H1 (cell line): ENCODE measurements around the gene LRRC19. TPM values are rescaled to one million over a fixed set of nuclear protein-coding genes. Genes with fewer than 3 reads are reported as not detected.

Experiments
- CTCF ChIA-PET: fragments of 300-600 bp; sonication (Branson Sonifier 250); formaldehyde crosslinking; loops from one replicate; lab custom pipeline; 2021; ENCODE audit not compliant: partially characterized antibody; lab: Charles Lee
- POLR2A ChIA-PET: fragments of 300-600 bp; sonication (Branson Sonifier 250); formaldehyde crosslinking; loops from one replicate; lab custom pipeline; 2021; ENCODE audit warnings: inconsistent platforms; ENCODE audit not compliant: partially characterized antibody; lab: Charles Lee
- DNase-seq, 2 experiments: peaks; one replicate each; pipeline versions ENCODE4 v3.0.0 to v3.0.0-alpha.2; 2010 to 2022; ENCODE audit warnings: low spot score in 2 of 2, low read depth in 1 of 2, mixed read lengths in 1 of 2
- FAIRE-seq: peaks from 2 replicates; lab custom pipeline; 2011; peaks lifted over from hg19 to GRCh38; lab: Jason Lieb, UNC
- H2AFZ ChIP-seq: 2 replicates; pipeline ENCODE4 v1.8.1; 2012; ENCODE audit warnings: low read length, inconsistent platforms
- H2AK5ac ChIP-seq: 2 replicates; pipeline ENCODE4 v1.6.1; 2013; ENCODE audit warnings: low read depth, low read length
- H2BK120ac ChIP-seq: replicated peaks from 2 replicates; pipeline ENCODE3; 2013; ENCODE audit warnings: low read depth, low read length, inconsistent platforms
- H2BK12ac ChIP-seq: 2 replicates; pipeline ENCODE4 v1.6.1; 2013; ENCODE audit warnings: low read depth, low read length
- H2BK15ac ChIP-seq: 2 replicates; pipeline ENCODE4 v1.6.1; 2013; ENCODE audit warnings: low read length
- H2BK20ac ChIP-seq: 2 replicates; pipeline ENCODE4 v1.6.1; 2013; ENCODE audit warnings: low read length
- H2BK5ac ChIP-seq: 2 replicates; pipeline ENCODE4 v1.6.1; 2013; ENCODE audit warnings: low read depth, low read length
- H3K14ac ChIP-seq: 2 replicates; pipeline ENCODE4 v1.6.1; 2013; ENCODE audit warnings: inconsistent platforms; ENCODE audit not compliant: insufficient read length
- H3K18ac ChIP-seq: 2 replicates; pipeline ENCODE4 v1.6.1; 2013; ENCODE audit warnings: low read length; ENCODE audit errors: extremely low read depth
- H3K23ac ChIP-seq: 2 replicates; pipeline ENCODE4 v1.6.1; 2013; ENCODE audit warnings: inconsistent platforms; ENCODE audit not compliant: insufficient read length
- H3K23me2 ChIP-seq: 2 replicates; pipeline ENCODE4 v1.6.1; 2013; ENCODE audit warnings: low read depth, low read length
- H3K27ac ChIP-seq: 2 replicates; pipeline ENCODE4 v1.6.1; 2011; ENCODE audit warnings: low read depth, low read length, inconsistent platforms
- H3K27me3 ChIP-seq, 4 experiments: replicated peaks in 1 of 4; 1 replicate in 1 of 4; 2 replicates in 3 of 4; pipeline versions ENCODE4 v1.6.1 to v1.8.1; 2011 to 2013; ENCODE audit warnings: low read length in 3 of 4, mild to moderate bottlenecking in 3 of 4, inconsistent platforms in 2 of 4, mixed read lengths in 2 of 4, moderate library complexity in 1 of 4; ENCODE audit not compliant: control insufficient read depth in 3 of 4, insufficient read depth in 3 of 4; ENCODE audit errors: extremely low read depth in 1 of 4
- H3K36me3 ChIP-seq, 4 experiments: 2 replicates each; pipeline versions ENCODE4 v1.6.1 to v1.8.1; 2011 to 2013; ENCODE audit warnings: mild to moderate bottlenecking in 4 of 4, low read length in 3 of 4, moderate library complexity in 2 of 4, control low read depth in 1 of 4, inconsistent platforms in 1 of 4; ENCODE audit not compliant: insufficient read depth in 4 of 4, control insufficient read depth in 2 of 4
- H3K4ac ChIP-seq: replicated peaks from 2 replicates; pipeline ENCODE3; 2013; ENCODE audit warnings: low read length, low read depth, mixed read lengths, inconsistent platforms; ENCODE audit not compliant: insufficient read length
- H3K4me1 ChIP-seq, 4 experiments: replicated peaks in 1 of 4; 1 replicate in 1 of 4; 2 replicates in 3 of 4; pipeline versions ENCODE4 v1.6.1 to v1.8.1; 2011 to 2013; ENCODE audit warnings: low read length in 3 of 4, inconsistent platforms in 2 of 4, mixed read lengths in 1 of 4; ENCODE audit not compliant: insufficient read depth in 4 of 4, control insufficient read depth in 3 of 4
- H3K4me2 ChIP-seq, 2 experiments: 2 replicates each; pipeline versions ENCODE4 v1.6.1 to v1.8.1; 2011 to 2013; ENCODE audit warnings: low read depth in 2 of 2, low read length in 2 of 2, control low read depth in 1 of 2, inconsistent platforms in 1 of 2, mild to moderate bottlenecking in 1 of 2; ENCODE audit not compliant: insufficient read depth in 1 of 2
- H3K4me3 ChIP-seq, 4 experiments: fragments of 200-600, 300-600 bp in 1 of 4; sonication (generic), shearing (Covaris generic), sonication (Bioruptor Twin) in 1 of 4; 2 replicates each; pipeline versions ENCODE4 v1.5.1 to v1.8.1; 2011 to 2016; ENCODE audit warnings: low read length in 4 of 4, low read depth in 3 of 4, control low read depth in 2 of 4, inconsistent platforms in 2 of 4, mild to moderate bottlenecking in 2 of 4, mixed read lengths in 1 of 4, moderate library complexity in 1 of 4; ENCODE audit not compliant: insufficient read depth in 2 of 4; ENCODE audit errors: extremely low read depth in 1 of 4
- H3K56ac ChIP-seq: replicated peaks from 2 replicates; pipeline ENCODE3; 2013; ENCODE audit warnings: low read depth, mild to moderate bottlenecking, mixed read lengths, low read length, inconsistent platforms; ENCODE audit not compliant: insufficient read length
- H3K79me1 ChIP-seq: 2 replicates; pipeline ENCODE4 v1.6.1; 2013; ENCODE audit warnings: low read depth, low read length, control low read depth
- H3K79me2 ChIP-seq, 2 experiments: 2 replicates each; pipeline versions ENCODE4 v1.6.1 to v1.8.1; 2012 to 2013; ENCODE audit warnings: low read length in 2 of 2, mild to moderate bottlenecking in 2 of 2, inconsistent platforms in 1 of 2; ENCODE audit not compliant: insufficient read depth in 2 of 2, control insufficient read depth in 1 of 2
- H3K9ac ChIP-seq, 4 experiments: replicated peaks in 1 of 4; 1 replicate in 1 of 4; 2 replicates in 3 of 4; pipeline versions ENCODE4 v1.6.1 to v1.8.1; 2011 to 2013; ENCODE audit warnings: low read depth in 3 of 4, low read length in 3 of 4, control low read depth in 2 of 4, mild to moderate bottlenecking in 2 of 4, moderate library complexity in 2 of 4, inconsistent platforms in 1 of 4; ENCODE audit errors: extremely low read depth in 1 of 4
- H3K9me3 ChIP-seq, 2 experiments: 2 replicates each; pipeline versions ENCODE4 v1.6.1 to v1.8.1; 2012 to 2013; ENCODE audit warnings: mild to moderate bottlenecking in 2 of 2, moderate library complexity in 2 of 2, control low read depth in 1 of 2, inconsistent platforms in 1 of 2, low read depth in 1 of 2, low read length in 1 of 2, mixed read lengths in 1 of 2; ENCODE audit not compliant: insufficient read depth in 2 of 2
- H4K20me1 ChIP-seq, 2 experiments: replicated peaks in 1 of 2; 2 replicates each; pipeline versions ENCODE3 to v1.8.1; 2011 to 2013; ENCODE audit warnings: inconsistent platforms in 2 of 2, low read length in 2 of 2, mild to moderate bottlenecking in 1 of 2; ENCODE audit not compliant: insufficient read depth in 2 of 2, control insufficient read depth in 1 of 2
- H4K5ac ChIP-seq: 2 replicates; pipeline ENCODE4 v1.6.1; 2013; ENCODE audit warnings: low read length, low read depth, mixed read lengths, inconsistent platforms; ENCODE audit not compliant: insufficient read length
- H4K8ac ChIP-seq: 2 replicates; pipeline ENCODE4 v1.8.0; 2013; ENCODE audit warnings: mild to moderate bottlenecking, moderate library complexity, low read length, inconsistent platforms; ENCODE audit not compliant: insufficient read depth; ENCODE audit errors: extremely low read depth
- H4K91ac ChIP-seq: replicated peaks from 2 replicates; pipeline ENCODE3; 2013; ENCODE audit warnings: low read length, mixed read lengths, inconsistent platforms; ENCODE audit not compliant: insufficient read length
- JUN ChIP-seq: IDR thresholded peaks from 2 replicates; pipeline ENCODE4 v1.6.1; 2011; ENCODE audit warnings: low read depth, mild to moderate bottlenecking, improper control_type of control experiment, low read length
- POLR2A ChIP-seq, 2 experiments: IDR thresholded peaks; 1 replicate in 1 of 2; 2 replicates in 1 of 2; pipeline ENCODE4 v1.6.1; 2011; ENCODE audit warnings: low read depth in 2 of 2, low read length in 2 of 2, mild to moderate bottlenecking in 2 of 2; ENCODE audit errors: control extremely low read depth in 1 of 2
- WGBS, 2 experiments: shearing (Covaris generic) in 1 of 2; methylation state at CpG; one replicate each; pipeline versions ENCODE4 v1.1.6 to v1.1.7; 2013 to 2015; ENCODE audit warnings: low lambda C conversion rate in 2 of 2, mixed read lengths in 2 of 2, inconsistent platforms in 1 of 2, low coverage in 1 of 2, missing lambda C conversion rate in 1 of 2; ENCODE audit not compliant: insufficient replicate concordance in 2 of 2, insufficient coverage in 1 of 2, insufficient read length in 1 of 2; ENCODE audit errors: extremely low coverage in 1 of 2, missing lambda C conversion rate in 1 of 2; 5-methylcytosine and 5-hydroxymethylcytosine counted together
- polyA plus RNA-seq, 7 experiments: library from polyadenylated mRNA; depleted of rRNA in 3 of 7; stranded (reverse) in 5 of 7; unstranded in 2 of 7; fragments of >200 nt in 5 of 7; fragments of 200-250 nt in 2 of 7; gene quantifications; 1 replicate in 5 of 7; 2 replicates in 1 of 7; 4 replicates in 1 of 7; pipeline versions ENCODE4 v1.2.1 to v1.2.3, GENCODE V29; 2011 to 2013; ENCODE audit warnings: missing spikeins in 2 of 7, mixed read lengths in 2 of 7
- total RNA-seq: library from RNA; stranded (reverse); fragmentation: NEBNext Ultra II Directional; extraction: Animal tissue kit (Norgen Biotek cat#: 25700); gene quantifications from 2 replicates; pipeline ENCODE4 v1.2.1, GENCODE V29; 2021
- TF ChIP-seq, protein P1 (sequence below), 3 experiments: IDR thresholded peaks; 1 replicate in 2 of 3; 2 replicates in 1 of 3; pipeline versions ENCODE4 v1.5.1 to v1.6.1; 2011; ENCODE audit warnings: low read length in 3 of 3, mild to moderate bottlenecking in 3 of 3, inconsistent platforms in 2 of 3, low read depth in 1 of 3, moderate library complexity in 1 of 3; ENCODE audit not compliant: insufficient read depth in 1 of 3; ENCODE audit errors: control extremely low read depth in 1 of 3

LRRC19 gene
- total and polyA plus RNA-seq, 2 of the 8 experiments (the other 6 are each of a cell fraction or from before 2014, with no cell fraction given), result not detected

DNA sequence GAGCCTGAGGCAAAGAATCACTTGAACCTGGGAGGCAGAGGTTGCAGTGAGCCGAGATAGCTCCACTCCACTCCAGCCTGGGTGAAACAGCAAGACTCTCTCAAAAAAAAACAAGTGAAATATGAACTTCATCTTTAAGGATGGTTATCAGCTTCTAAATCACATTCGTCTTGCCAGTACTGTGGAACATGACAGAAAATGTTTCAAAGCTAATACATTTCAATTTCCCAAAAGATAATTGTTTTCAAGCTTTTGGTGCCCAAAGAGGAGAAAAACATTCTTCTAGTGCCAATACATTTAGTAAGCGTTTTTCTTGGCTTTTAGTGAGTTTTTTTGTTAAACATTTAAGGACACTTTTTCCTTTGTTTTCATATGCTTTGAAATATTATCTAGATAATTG is 53.7 kb downstream of the LRRC19 start:
- no peak overlapping the region for H2BK20ac ChIP-seq
- H3K56ac ChIP-seq, result no peak overlapping the region
- 84% methylated on average over 3 of the region's 3 CpGs; no CpG with 5 or more reads in 1 of the 2 experiments for WGBS, 2 experiments
- no peak overlapping the region for H3K4me2 ChIP-seq
- H3K79me1 ChIP-seq, result no peaks in the 10 kb centered on the region
- H3K27me3 ChIP-seq, result no peaks in the 10 kb centered on the region
- H3K14ac ChIP-seq, result no peak overlapping the region
- no peak overlapping the region for H3K23ac ChIP-seq
- H2AK5ac ChIP-seq, result no peak overlapping the region
- H2BK12ac ChIP-seq, result no peak overlapping the region
- no peak overlapping the region for H2AFZ ChIP-seq
- TF ChIP-seq, protein P1, sequence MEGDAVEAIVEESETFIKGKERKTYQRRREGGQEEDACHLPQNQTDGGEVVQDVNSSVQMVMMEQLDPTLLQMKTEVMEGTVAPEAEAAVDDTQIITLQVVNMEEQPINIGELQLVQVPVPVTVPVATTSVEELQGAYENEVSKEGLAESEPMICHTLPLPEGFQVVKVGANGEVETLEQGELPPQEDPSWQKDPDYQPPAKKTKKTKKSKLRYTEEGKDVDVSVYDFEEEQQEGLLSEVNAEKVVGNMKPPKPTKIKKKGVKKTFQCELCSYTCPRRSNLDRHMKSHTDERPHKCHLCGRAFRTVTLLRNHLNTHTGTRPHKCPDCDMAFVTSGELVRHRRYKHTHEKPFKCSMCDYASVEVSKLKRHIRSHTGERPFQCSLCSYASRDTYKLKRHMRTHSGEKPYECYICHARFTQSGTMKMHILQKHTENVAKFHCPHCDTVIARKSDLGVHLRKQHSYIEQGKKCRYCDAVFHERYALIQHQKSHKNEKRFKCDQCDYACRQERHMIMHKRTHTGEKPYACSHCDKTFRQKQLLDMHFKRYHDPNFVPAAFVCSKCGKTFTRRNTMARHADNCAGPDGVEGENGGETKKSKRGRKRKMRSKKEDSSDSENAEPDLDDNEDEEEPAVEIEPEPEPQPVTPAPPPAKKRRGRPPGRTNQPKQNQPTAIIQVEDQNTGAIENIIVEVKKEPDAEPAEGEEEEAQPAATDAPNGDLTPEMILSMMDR (IDR thresholded peaks at IDR 0.05; ENCODE audit: control extremely low read depth in 1 of 3, insufficient read depth in 1 of 3, low read depth in 1 of 3, low read length in 3 of 3), result no peak
- TF ChIP-seq JUN (no peak), POLR2A (IDR thresholded peaks at IDR 0.05; ENCODE audit: control extremely low read depth in 1 of 2, low read depth in 2 of 2, low read length in 2 of 2) (no peak)
- no peak overlapping the region for H4K5ac ChIP-seq
- no peaks in the 10 kb centered on the region for H3K36me3 ChIP-seq
- H2BK120ac ChIP-seq, result no peak overlapping the region
- no peak overlapping the region for H3K18ac ChIP-seq
- peaks cover 0 to 3% (median under 1%) of the 10 kb centered on the region in 4 experiments; a peak in 4 of 7 replicates for H3K4me1 ChIP-seq
- no peak overlapping the region for H2BK5ac ChIP-seq
- POLR2A ChIA-PET, result no interaction called here
- H3K9me3 ChIP-seq, result no peaks in the 10 kb centered on the region
- CTCF ChIA-PET, result interaction anchor here (0.6 to 0.8 kb wide), 5 partner anchors 9 to 280 kb away, joined by 3 to 5 read pairs (median 4); no protein-coding TSS in a partner anchor
- H3K23me2 ChIP-seq, result peaks cover 6% of the 10 kb centered on the region; the same call in 1 of the 2 replicates
- H4K8ac ChIP-seq, result no peak overlapping the region
- FAIRE-seq (no peak), DNase-seq (no peak)
- H3K4ac ChIP-seq, result no peak overlapping the region
- H3K4me3 ChIP-seq, result no peak overlapping the region
- no peaks in the 10 kb centered on the region; a peak in 2 of 4 replicates for H3K79me2 ChIP-seq
- no peaks in the 10 kb centered on the region for H4K20me1 ChIP-seq
- no peak overlapping the region for H3K27ac ChIP-seq
- no peak overlapping the region for H4K91ac ChIP-seq
- no peak overlapping the region for H3K9ac ChIP-seq
- H2BK15ac ChIP-seq, result no peak overlapping the region
